GM10266 (cell line): ENCODE results near the gene HERPUD1.

Experiments
- DNase-seq: peaks from one replicate; pipeline ENCODE4 v3.0.0; 2012; ENCODE audit errors: extremely low spot score
- TF ChIP-seq, protein P1 (sequence below): IDR thresholded peaks from 2 replicates; pipeline ENCODE4 v1.5.1; 2012; ENCODE audit warnings: mild to moderate bottlenecking, low read depth; ENCODE audit not compliant: control insufficient read depth, insufficient read depth; ENCODE audit errors: missing control alignments

HERPUD1 gene

DNA sequence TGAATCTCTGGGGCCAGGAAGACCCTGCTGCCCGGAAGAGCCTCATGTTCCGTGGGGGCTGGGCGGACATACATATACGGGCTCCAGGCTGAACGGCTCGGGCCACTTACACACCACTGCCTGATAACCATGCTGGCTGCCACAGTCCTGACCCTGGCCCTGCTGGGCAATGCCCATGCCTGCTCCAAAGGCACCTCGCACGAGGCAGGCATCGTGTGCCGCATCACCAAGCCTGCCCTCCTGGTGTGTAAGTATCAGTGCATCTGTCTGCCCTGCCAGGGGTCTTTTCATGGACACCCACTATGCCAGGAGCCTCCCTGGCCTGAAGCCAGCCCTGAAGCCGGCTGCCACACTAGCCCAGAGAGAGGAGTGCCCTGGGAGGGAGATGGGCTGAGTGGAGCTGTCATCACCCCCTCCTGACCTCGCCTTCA, 29.9 kb downstream of the HERPUD1 start, which contains the start of gene CETP:
Gene CETP, plus strand, starts transcription at position 100 of the 431 bp plus-strand sequence. Its CDS starts 30 bp downstream, at position 130.
- no peak for DNase-seq
- TF ChIP-seq, protein P1, sequence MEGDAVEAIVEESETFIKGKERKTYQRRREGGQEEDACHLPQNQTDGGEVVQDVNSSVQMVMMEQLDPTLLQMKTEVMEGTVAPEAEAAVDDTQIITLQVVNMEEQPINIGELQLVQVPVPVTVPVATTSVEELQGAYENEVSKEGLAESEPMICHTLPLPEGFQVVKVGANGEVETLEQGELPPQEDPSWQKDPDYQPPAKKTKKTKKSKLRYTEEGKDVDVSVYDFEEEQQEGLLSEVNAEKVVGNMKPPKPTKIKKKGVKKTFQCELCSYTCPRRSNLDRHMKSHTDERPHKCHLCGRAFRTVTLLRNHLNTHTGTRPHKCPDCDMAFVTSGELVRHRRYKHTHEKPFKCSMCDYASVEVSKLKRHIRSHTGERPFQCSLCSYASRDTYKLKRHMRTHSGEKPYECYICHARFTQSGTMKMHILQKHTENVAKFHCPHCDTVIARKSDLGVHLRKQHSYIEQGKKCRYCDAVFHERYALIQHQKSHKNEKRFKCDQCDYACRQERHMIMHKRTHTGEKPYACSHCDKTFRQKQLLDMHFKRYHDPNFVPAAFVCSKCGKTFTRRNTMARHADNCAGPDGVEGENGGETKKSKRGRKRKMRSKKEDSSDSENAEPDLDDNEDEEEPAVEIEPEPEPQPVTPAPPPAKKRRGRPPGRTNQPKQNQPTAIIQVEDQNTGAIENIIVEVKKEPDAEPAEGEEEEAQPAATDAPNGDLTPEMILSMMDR, result no peak

DNA sequence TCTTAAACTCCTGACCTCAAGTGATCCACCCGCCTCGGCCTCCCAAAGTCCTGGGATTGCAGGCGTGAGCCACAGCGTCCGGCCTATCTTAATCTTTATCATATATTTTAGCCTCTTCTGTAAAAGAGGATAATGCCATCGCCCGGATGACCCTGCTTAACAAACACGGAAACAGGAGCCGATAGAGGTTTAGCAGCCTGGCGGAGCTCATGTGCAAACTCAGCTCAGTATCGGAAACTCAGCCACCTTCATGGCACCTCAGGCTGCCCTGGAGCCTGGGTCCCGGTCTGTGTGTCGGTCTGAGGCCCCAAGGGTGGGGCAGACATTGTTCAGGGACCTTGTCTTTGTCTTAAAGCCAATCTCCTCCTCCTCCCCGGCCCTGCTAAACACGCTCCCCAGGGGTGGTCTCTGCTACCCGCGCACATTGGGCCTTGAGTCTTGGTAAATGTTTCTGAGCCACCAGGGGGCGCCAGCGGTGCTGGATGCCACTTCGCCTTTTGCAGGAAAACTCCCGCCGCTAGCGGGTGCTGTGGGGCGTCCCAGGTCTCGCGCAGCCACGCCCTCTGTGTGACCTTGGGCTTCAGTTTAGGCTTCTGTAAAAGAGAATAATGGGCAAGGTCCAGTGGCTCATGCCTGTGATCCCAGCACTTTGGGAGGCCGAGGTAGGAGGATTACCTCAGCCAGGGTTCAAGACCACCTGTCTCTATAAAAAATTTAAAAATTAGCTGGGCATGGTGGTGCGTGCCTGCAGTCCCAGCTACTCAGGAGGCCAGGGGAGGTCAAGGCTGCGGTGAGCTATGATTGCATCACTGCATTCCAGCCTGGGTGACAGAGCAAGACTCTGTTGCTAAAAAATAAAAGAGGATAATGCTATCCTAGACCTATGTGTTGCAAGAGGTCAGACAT, 32.6 kb downstream of the HERPUD1 start:
- TF ChIP-seq, protein P1, result peak; percentile 98
- DNase-seq, result peak; percentile 79

DNA sequence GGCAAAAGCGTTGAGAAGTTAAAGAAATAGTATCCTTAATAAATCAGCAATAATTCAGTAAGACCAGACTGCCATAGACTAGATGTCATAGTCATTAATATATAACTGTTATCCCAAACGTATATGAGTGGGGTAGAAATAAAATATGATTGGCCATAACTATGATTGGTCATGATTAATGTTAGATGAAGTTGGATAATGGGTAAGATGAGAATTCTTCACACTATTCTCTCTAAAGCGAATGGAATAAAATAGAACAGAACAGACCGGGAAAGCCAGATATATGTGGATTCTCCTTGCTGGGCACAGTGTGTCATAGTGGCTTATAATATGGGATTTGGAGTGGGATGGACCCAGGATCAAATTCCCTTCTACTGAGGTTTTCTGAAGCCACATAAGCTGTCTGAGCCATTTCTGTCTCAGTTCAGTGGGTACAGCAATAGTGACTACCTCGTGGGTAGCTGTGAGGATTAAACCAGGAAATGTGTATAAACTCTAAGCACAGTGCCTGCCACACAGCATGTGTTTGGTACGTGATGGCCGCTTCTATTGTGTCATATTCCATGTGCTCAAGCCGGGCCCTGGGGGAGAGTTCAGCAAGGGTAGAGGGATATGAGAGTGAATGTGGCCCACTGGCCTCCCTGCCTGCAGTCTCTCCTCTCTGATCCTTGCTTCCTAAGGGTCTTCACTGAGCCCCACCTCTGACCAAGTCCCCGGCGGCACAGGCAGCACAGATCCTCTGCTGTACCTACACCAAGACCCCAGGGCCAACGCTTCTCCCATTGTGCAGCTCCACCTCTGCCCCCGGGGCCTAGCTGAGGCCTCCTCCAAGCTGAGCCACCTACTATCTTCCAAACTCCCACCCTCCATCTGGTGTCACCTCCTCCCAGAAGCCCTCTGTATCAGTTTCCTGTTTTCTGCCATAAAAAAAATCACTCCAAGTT, 33.5 kb downstream of the HERPUD1 start:
- no peak for DNase-seq
- TF ChIP-seq, protein P1, result no peak

DNA sequence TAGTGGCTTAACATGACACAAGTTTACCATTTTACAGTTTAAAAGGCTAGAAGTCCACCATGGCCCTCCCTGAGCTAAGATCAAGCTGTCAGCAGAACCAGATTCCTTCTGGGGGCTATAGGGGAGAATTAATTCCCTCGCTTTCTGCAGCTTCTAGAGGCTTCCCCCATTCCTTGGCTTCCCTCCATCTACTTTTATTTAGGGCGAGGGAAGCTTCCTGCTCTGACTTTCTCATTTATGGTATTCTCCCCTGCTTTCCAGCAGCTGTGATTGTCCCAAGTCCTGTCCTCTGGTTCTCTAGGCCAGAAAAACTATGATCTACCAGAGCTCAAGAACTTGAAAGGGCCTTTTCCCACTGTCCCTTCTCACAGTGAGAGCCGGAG, 34.1 kb downstream of the HERPUD1 start:
- TF ChIP-seq, protein P1, result no peak
- no peak for DNase-seq

DNA sequence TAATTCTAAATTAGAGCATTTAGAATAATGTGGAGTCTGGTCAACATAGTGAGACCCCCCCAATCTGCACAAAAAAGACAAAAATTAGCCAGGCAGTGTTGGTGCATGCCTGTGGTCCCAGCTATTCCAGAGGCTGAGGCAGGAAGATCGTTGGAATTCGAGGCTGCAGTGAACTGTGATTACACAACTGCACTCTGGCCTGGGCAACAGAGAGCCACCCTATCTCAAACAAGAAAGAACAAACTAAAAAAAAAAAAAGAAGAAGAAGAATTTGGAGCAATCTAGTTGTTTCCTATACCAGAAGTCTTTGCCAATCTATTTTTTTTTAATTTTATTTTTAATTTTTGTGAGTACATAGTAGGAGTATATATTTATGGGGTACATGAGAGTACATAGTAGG, 35.8 kb downstream of the HERPUD1 start:
- TF ChIP-seq, protein P1, result no peak

DNA sequence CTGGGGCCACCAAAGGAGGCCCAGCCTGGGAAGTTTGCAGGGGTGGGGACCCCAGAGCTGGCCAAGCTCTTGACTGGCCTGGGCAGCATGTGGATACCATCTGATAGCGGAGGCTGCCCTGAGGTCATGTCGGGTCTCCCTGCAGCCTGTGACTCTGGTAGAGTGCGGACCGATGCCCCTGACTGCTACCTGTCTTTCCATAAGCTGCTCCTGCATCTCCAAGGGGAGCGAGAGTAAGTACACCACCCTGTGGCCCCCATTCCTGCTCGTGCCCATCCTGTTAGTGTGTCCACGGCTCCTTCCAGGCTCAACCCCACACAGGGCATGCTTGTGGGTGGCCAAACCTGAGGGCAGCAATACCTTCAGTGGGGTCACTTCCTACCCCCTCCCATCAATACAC, 37.8 kb downstream of the HERPUD1 start:
- DNase-seq, result no peak
- TF ChIP-seq, protein P1, result no peak

More for the DNA sequence above, 35.8 kb downstream of the HERPUD1 start:
- DNase-seq, result no peak
